ENCODE data around the gene LUC7L.

DNA sequence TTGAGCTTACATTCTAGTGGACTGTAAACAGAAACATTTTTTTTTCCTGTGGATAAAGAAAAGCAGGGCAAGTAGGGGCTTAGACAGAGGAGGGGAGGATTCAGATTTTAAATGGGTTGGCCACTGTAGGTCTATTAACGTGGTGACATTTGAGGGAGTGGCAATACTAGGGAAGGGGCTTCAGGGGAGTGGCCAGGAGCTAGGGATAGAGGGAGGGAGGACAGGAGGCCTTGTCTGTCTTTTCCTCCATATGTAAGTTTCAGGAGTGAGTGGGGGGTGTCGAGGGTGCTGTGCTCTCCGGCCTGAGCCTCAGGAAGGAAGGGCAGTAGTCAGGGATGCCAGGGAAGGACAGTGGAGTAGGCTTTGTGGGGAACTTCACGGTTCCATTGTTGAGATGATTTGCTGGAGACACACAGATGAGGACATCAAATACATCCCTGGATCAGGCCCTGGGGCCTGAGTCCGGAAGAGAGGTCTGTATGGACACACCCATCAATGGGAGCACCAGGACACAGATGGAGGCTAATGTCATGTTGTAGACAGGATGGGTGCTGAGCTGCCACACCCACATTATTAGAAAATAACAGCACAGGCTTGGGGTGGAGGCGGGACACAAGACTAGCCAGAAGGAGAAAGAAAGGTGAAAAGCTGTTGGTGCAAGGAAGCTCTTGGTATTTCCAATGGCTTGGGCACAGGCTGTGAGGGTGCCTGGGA is 70.0 kb downstream of the LUC7L start:
- TF ChIP-seq POLR2A (IDR thresholded peaks at IDR 0.05; ENCODE audit: low read length) = no peak
- no peak for TF ChIP-seq CEBPB (IDR thresholded peaks at IDR 0.05)
- TF ChIP-seq, protein P1, sequence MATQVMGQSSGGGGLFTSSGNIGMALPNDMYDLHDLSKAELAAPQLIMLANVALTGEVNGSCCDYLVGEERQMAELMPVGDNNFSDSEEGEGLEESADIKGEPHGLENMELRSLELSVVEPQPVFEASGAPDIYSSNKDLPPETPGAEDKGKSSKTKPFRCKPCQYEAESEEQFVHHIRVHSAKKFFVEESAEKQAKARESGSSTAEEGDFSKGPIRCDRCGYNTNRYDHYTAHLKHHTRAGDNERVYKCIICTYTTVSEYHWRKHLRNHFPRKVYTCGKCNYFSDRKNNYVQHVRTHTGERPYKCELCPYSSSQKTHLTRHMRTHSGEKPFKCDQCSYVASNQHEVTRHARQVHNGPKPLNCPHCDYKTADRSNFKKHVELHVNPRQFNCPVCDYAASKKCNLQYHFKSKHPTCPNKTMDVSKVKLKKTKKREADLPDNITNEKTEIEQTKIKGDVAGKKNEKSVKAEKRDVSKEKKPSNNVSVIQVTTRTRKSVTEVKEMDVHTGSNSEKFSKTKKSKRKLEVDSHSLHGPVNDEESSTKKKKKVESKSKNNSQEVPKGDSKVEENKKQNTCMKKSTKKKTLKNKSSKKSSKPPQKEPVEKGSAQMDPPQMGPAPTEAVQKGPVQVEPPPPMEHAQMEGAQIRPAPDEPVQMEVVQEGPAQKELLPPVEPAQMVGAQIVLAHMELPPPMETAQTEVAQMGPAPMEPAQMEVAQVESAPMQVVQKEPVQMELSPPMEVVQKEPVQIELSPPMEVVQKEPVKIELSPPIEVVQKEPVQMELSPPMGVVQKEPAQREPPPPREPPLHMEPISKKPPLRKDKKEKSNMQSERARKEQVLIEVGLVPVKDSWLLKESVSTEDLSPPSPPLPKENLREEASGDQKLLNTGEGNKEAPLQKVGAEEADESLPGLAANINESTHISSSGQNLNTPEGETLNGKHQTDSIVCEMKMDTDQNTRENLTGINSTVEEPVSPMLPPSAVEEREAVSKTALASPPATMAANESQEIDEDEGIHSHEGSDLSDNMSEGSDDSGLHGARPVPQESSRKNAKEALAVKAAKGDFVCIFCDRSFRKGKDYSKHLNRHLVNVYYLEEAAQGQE (IDR thresholded peaks at IDR 0.05) = no peak
- TF ChIP-seq ESRRA (IDR thresholded peaks at IDR 0.05; ENCODE audit: borderline replicate concordance, low read length) = no peak
- no peak for TF ChIP-seq KDM1A (IDR thresholded peaks at IDR 0.05; ENCODE audit: low read depth)
- TF ChIP-seq MAFK (IDR thresholded peaks at IDR 0.05; ENCODE audit: partially characterized antibody) = no peak
- TF ChIP-seq, protein P2, sequence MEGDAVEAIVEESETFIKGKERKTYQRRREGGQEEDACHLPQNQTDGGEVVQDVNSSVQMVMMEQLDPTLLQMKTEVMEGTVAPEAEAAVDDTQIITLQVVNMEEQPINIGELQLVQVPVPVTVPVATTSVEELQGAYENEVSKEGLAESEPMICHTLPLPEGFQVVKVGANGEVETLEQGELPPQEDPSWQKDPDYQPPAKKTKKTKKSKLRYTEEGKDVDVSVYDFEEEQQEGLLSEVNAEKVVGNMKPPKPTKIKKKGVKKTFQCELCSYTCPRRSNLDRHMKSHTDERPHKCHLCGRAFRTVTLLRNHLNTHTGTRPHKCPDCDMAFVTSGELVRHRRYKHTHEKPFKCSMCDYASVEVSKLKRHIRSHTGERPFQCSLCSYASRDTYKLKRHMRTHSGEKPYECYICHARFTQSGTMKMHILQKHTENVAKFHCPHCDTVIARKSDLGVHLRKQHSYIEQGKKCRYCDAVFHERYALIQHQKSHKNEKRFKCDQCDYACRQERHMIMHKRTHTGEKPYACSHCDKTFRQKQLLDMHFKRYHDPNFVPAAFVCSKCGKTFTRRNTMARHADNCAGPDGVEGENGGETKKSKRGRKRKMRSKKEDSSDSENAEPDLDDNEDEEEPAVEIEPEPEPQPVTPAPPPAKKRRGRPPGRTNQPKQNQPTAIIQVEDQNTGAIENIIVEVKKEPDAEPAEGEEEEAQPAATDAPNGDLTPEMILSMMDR (IDR thresholded peaks at IDR 0.05) = no peak
- TF ChIP-seq RNF2 (IDR thresholded peaks at IDR 0.05; ENCODE audit: borderline replicate concordance, low read depth) = no peak
- TF ChIP-seq HDAC2 (IDR thresholded peaks at IDR 0.05) = no peak
